Tibial artery (tissue), 4 donors: ENCODE measurements around the gene RIPOR2.
"Not testable (repeated sequence)": the region's sequence is repeated elsewhere in the genome, so short reads cannot be mapped to it uniquely, and the experiment has no call there.

ENCODE experiments used
- DNase-seq, 2 donors: peaks; one replicate each; pipeline ENCODE4 v3.0.0-alpha.2; 2019
- H3K27ac ChIP-seq, 2 donors: fragments of 200-600 bp; sonication (generic) in 1 of 2; 1 replicate in 1 of 2; 2 replicates in 1 of 2; pipeline ENCODE4 v1.5.1; 2018 to 2019; ENCODE audit warnings: mild to moderate bottlenecking in 1 of 2
- H3K27me3 ChIP-seq, 2 donors: fragments of 200-600 bp; sonication (generic) in 1 of 2; one replicate each; pipeline versions ENCODE4 v1.5.1 to v1.6.0; 2016 to 2019
- H3K36me3 ChIP-seq, 3 donors: fragments of 200-600 bp; sonication (generic) in 2 of 3; one replicate each; pipeline ENCODE4 v1.5.1; 2016 to 2019; ENCODE audit warnings: mild to moderate bottlenecking in 2 of 3
- H3K4me1 ChIP-seq, 4 donors: fragments of 200-600 bp; sonication (generic) in 2 of 4; 1 replicate in 3 of 4; 2 replicates in 1 of 4; pipeline ENCODE4 v1.5.1; 2016 to 2019
- H3K4me3 ChIP-seq, 2 donors: fragments of 200-600 bp; sonication (generic) in 1 of 2; 1 replicate in 1 of 2; 2 replicates in 1 of 2; pipeline ENCODE4 v1.5.1; 2018 to 2019; ENCODE audit warnings: mild to moderate bottlenecking in 2 of 2
- H3K9me3 ChIP-seq, 3 donors: fragments of 200-600 bp; sonication (generic) in 1 of 3; one replicate each; pipeline ENCODE4 v1.5.1; 2016 to 2019
- CTCF ChIP-seq, 2 experiments: fragments of 200-600 bp in 1 of 2; fragments of 450-650 bp in 1 of 2; IDR thresholded peaks; one replicate each; pipeline ENCODE4 v1.5.1; 2017 to 2019; ENCODE audit warnings: antibody characterized with exemption in 2 of 2, mild to moderate bottlenecking in 1 of 2, moderate library complexity in 1 of 2
- intact Hi-C: fragments of 100-400 bp; cut with DNase I; formaldehyde crosslinking; loops from one replicate; pipeline ENCODE4 v1.15.0; 2023; ENCODE audit warnings: low total_unique reads

RIPOR2 gene

GRCh38 chr6:24927277-24927955 lies 8.3 kb downstream of the RIPOR2 start:
- Histone ChIP-seq H3K27ac (no peak overlapping the region), H3K36me3 (no peaks in the 10 kb centered on the region), H3K4me3 (no peak overlapping the region), H3K27me3 (peaks cover 0 to 4% of the 10 kb centered on the region in 2 donors), H3K4me1 (peaks cover 0 to 31% (median 10%) of the 10 kb centered on the region in 4 donors), H3K9me3 (no peaks in the 10 kb centered on the region)
- intact Hi-C loops: no loop called here
- TF ChIP-seq CTCF (IDR thresholded peaks at IDR 0.05): no peak
- no peak for DNase-seq

GRCh38 chr6:24926647-24927046 lies 9.1 kb downstream of the RIPOR2 start:
- H3K36me3 ChIP-seq, DNase-seq, intact Hi-C loops, H3K27ac ChIP-seq, H3K4me3 ChIP-seq, H3K9me3 ChIP-seq, H3K27me3 ChIP-seq: not testable (repeated sequence)
- H3K4me1 ChIP-seq: peaks cover 0 to 31% (median 10%) of the 10 kb centered on the region in 4 donors

- no peak for TF ChIP-seq CTCF (IDR thresholded peaks at IDR 0.05)
- H3K9me3 ChIP-seq: no peaks in the 10 kb centered on the region
- no peaks in the 10 kb centered on the region for H3K36me3 ChIP-seq
- peaks cover 0 to 27% (median 9%) of the 10 kb centered on the region in 4 donors for H3K4me1 ChIP-seq
- no peak overlapping the region for H3K4me3 ChIP-seq
- peaks cover 0 to 4% of the 10 kb centered on the region in 2 donors for H3K27me3 ChIP-seq
- intact Hi-C loops: no loop called here
- no peak overlapping the region for H3K27ac ChIP-seq
- DNase-seq: no peak
These were observed 9.6 kb downstream of the RIPOR2 start for GRCh38 chr6:24926192-24926591.

- no peaks in the 10 kb centered on the region for H3K36me3 ChIP-seq
- intact Hi-C loops: no loop called here
- H3K9me3 ChIP-seq: no peaks in the 10 kb centered on the region
- no peak for DNase-seq
- no peak overlapping the region for H3K4me3 ChIP-seq
- peaks cover 0 to 21% (median 4%) of the 10 kb centered on the region in 4 donors for H3K4me1 ChIP-seq
- no peak for TF ChIP-seq CTCF (IDR thresholded peaks at IDR 0.05)
- peaks cover 0 to 4% of the 10 kb centered on the region in 2 donors for H3K27me3 ChIP-seq
- H3K27ac ChIP-seq: no peak overlapping the region
These were observed 10.1 kb downstream of the RIPOR2 start for GRCh38 chr6:24925661-24926060.

GRCh38 chr6:24924580-24925356 lies 11.0 kb downstream of the RIPOR2 start:
- no peak for DNase-seq
- no peak for TF ChIP-seq CTCF (IDR thresholded peaks at IDR 0.05)
- Histone ChIP-seq H3K27me3 (peaks cover 0 to 4% of the 10 kb centered on the region in 2 donors), H3K4me1 (peaks cover 0 to 12% (median 0%) of the 10 kb centered on the region in 4 donors), H3K9me3 (no peaks in the 10 kb centered on the region), H3K36me3 (no peaks in the 10 kb centered on the region), H3K4me3 (no peak overlapping the region), H3K27ac (no peak overlapping the region)
- intact Hi-C loops: no loop called here

GRCh38 chr6:24923885-24924401 lies 11.8 kb downstream of the RIPOR2 start:
- Histone ChIP-seq H3K27me3 (peaks cover 0 to 4% of the 10 kb centered on the region in 2 donors), H3K4me1 (peaks cover 0 to 17% (median 0%) of the 10 kb centered on the region in 4 donors), H3K9me3 (no peaks in the 10 kb centered on the region), H3K36me3 (no peaks in the 10 kb centered on the region), H3K27ac (no peak overlapping the region), H3K4me3 (no peak overlapping the region)
- intact Hi-C loops: no loop called here
- no peak for TF ChIP-seq CTCF (IDR thresholded peaks at IDR 0.05)
- no peak for DNase-seq
